HG02571 (cell line): ENCODE measurements around the gene ARL8B.
"Not testable (repeated sequence)": the region's sequence is repeated elsewhere in the genome, so short reads cannot be mapped to it uniquely, and the experiment has no call there.

Experiments used
- ATAC-seq: cut with Tn5 transposase; IDR thresholded peaks from one replicate; pipeline ENCODE4 v1.9.1; 2021; ENCODE audit warnings: mild to moderate bottlenecking, moderate library complexity; ENCODE audit not compliant: unreplicated experiment

The ARL8B gene

DNA sequence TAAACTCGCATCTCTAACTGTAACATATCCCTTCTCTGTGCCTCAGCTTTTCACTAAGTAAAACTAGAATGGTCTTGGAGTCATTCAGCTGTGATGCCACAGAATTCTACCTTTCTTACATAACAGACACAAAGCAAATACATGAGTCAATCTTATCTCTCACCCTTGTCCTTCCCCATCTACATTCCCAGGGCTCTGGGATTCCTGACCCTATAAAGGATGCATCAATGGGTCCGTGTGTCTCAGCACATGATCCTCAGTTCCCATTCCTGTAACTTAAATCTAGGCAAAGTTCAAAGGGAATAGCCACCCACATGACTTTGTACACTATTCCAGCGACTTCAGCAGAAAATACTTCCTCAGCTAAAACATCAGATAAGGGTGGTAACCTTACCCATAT, 11.8 kb upstream of the ARL8B start:
- ATAC-seq, result no peak

DNA sequence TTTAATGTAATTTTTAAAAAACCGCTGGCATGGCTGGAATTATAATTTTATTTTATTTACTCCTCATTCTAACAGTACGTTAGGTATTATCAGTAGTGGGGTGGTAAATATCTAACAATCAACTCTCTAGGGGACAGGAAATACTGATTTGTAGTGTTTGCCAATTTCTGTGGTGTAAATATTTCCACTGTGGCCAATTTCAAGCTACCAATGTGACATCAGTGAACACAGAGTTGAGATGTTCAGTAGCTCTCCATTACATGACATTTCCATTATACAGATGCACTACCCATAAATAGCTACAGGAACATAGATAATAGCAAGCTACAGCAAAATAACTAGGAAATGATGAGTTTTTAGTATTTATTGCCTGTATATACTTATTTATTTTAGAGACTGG, 10.0 kb upstream of the ARL8B start:
- ATAC-seq, result no peak

DNA sequence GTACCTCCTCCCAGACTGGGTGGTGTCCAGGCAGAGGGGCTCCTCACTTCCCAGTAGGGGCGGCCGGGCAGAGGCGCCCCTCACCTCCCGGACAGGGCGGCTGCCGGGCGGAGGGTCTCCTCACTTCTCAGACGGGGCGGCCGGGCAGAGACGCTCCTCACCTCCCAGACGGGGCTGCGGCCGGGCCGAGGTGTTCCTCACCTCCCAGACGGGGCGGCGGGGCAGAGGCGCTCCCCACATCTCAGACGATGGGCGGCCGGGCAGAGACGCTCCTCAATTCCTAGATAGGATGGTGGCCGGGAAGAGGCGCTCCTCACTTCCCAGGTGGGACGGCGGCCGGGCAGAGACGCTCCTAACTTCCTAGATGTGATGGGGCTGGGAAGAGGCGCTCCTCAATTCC, 8.4 kb upstream of the ARL8B start:
- not testable (repeated sequence) for ATAC-seq

GRCh38 chr3:5115506-5116162, 6.5 kb upstream of the ARL8B start:
- ATAC-seq, result peak; percentile 66

GRCh38 chr3:5116538-5116937, 5.6 kb upstream of the ARL8B start:
- no peak for ATAC-seq

DNA sequence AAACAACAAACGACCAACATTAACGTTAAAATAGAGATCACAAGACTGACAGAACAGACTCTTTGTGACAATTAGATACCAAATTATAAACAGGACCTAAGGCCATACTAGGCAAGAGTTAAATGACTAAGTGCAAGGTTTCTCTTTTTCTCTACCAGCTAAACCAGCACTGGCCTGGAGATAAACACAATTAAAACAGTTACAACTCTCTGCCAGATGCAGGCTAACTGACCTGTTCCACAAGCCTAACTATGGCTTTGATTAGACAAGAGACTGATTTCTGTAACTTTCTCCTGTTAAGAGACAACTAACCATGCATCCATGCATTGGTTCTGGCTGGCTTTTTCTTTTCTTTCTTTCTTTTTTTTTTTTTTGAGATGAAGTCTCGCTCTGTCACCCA, 1.6 kb upstream of the ARL8B start:
- ATAC-seq, result no peak

GRCh38 chr3:5122741-5123706, 932 bp downstream of the ARL8B start:
- ATAC-seq, result peak; percentile 8

DNA sequence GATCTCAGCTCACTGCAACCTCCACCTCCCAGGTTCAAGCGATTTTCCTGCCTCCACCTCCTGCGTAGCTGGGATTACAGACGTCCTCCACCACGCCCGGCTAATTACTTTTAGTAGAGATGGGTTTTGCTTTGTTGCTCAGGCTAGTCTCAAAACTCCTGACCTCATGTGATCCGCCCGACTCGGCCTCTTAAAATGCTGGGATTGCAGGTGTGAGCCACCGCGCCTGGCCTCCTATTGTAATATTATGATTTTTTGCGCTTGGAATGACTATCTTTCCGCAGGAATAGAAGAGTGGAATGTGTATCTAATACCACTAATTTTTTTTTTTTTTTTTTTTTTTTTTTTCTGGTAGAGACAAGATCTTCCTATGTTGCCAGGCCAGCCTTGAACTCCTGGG, 1.8 kb downstream of the ARL8B start:
- no peak for ATAC-seq

- ATAC-seq, result no peak
Measured at GRCh38 chr3:5126586-5126985, 4.5 kb downstream of the ARL8B start.

DNA sequence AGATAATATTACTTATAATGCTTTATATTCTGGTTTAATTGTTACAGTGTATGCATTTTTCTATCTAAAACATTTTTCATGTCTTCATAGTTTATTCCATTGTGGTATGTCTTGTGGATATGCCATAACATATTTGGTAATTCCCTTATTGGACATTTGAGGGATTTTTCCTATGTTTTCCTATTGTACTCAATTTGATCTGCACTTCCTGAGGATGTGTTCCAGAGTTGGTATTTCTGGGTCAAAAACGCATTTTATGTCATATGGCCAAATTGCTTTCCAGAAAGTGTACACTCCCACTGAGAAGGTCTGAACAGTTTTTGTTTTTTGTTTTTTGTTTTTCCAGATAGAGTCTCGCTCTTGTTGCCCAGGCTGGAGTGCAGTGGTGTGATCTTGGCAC, 6.8 kb downstream of the ARL8B start:
- ATAC-seq, result no peak

GRCh38 chr3:5133239-5134018, 11.3 kb downstream of the ARL8B start:
- ATAC-seq, result no peak

DNA sequence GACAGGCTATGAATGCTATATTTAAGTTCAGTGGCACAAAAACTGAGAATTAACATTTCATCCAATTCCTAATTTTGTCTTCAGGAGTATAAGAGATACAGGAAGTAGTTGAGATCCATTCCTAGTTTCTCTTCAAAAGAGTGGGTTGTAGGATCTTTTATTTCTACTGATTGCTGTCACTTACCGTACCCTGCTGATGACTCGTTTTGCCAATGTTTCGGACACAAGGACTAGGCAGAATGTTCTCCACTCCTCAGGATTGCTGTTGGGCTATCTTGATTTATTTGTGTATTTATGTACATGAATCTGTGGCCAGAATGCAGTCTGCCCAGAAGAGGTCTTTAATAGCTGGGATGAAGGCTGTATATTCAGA, 11.9 kb downstream of the ARL8B start:
- no peak for ATAC-seq

DNA sequence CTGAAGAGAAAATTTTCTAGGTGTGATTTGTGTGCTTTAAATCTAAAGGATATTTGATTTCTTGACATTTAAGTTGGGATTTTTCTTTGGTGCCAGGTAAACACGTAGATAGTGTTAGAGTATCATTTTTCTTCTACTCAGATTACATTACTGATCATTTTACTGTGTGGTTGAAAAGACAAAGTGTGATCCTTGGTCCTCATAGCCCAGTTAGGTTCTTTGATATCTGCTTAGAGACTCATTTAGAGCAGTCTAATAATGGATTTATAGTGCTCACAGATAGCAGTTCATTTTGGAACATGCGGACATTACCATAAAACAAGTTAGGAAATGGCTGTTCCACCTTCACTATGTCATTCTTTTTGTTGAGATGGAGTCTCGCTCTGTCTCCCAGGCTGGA, 12.4 kb downstream of the ARL8B start:
- ATAC-seq, result no peak

DNA sequence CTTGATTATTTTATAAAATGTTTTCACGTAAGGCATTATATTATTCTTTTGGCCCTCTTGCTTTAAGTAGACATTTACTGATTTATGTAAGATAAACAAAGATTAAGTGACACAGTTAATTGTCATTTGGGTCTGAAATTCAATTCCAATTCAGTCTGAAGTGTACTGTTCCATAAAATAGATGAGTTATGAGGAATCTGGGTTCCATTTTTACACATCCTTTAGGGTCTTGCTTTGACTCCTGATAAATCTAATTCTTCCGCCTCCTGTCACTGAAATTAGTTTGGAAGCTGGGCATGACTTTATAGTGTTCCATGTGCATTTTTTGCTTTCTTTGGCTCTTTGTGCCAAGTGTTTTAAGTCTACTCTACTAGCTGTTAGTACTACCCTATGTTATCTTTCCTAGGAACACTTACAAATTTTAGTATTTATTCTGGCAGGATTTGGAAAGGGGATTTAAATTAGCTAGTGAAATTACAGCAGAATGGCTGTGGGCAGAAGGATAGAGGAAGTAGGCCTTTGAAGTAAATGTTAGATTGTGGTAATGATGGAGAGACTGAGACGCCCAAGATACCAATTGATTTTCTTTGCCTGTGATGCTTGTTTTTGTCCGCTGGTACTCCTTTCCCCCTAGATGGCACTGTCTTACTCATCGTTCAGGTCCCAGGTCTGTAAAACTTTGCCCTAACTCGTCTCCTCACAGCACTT, 14.3 kb downstream of the ARL8B start:
- peak; percentile 68 for ATAC-seq

- ATAC-seq, result peak; percentile 26
Measured at GRCh38 chr3:5136919-5137429, 14.9 kb downstream of the ARL8B start.

DNA sequence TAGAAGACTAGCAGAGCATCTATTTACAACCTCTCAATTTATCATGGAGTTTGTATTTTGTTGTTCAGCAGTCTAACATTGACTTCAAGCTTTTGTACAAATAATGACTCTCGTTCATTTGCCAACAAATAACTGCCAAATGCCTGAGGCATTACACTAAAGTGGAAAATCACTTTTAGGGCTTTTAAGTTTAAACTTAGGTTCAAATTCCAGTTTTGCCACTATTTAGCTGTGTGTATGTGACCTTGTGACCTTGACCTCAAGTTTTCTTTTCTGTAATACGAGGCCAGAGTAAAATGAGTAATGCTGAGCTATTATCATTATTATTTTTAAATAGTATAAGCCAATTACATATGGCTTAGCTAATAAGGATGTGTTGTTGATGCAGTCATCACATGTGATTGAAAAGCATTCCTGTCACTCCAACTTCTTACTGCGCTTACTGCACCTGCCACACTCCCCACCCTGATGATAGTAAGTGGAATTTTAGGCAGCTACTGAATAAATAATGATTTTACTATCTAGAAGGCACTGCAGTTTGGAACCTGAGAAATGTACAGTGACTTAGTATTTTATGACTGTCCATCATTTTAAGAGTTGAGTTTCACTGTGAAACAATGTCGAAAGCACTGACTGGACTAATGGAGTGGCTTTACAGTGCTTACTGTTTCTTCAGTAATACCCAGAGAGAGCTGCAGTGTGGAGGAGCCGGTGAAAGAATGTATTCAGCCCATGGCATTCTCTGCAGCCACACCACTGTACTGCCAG, 16.3 kb downstream of the ARL8B start:
- no peak for ATAC-seq

DNA sequence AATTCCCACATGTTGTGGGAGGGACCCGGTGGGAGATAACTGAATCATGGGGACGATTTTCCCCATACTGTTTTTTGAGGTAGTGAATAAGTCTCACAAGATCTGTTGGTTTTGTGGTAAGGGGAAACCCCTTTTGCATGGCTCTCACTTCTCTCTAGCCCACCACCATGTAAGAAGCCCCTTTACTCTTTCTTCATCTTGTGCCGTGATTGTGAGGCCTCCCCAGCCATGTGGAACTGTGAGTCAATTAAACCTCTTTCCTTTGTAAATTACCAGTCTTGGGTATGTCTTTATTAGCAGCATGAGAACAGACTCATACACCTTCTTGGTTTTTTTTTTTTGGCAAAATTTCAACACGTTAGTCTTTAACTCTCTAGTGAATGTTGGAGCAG, 18.1 kb downstream of the ARL8B start:
- ATAC-seq, result no peak

- ATAC-seq, result no peak
Measured at GRCh38 chr3:5140839-5141238, 18.7 kb downstream of the ARL8B start.

GRCh38 chr3:5141760-5142159, 19.7 kb downstream of the ARL8B start:
- no peak for ATAC-seq

- ATAC-seq, result no peak
Measured at GRCh38 chr3:5143464-5143863, 21.4 kb downstream of the ARL8B start.
